ENCODE data around the gene ROGDI. TPM values are rescaled to one million over a fixed set of nuclear protein-coding genes. Genes with fewer than 3 reads are reported as not detected.

Gene ROGDI
- total RNA-seq, 1 donor from 2014 or later: 134 TPM

DNA sequence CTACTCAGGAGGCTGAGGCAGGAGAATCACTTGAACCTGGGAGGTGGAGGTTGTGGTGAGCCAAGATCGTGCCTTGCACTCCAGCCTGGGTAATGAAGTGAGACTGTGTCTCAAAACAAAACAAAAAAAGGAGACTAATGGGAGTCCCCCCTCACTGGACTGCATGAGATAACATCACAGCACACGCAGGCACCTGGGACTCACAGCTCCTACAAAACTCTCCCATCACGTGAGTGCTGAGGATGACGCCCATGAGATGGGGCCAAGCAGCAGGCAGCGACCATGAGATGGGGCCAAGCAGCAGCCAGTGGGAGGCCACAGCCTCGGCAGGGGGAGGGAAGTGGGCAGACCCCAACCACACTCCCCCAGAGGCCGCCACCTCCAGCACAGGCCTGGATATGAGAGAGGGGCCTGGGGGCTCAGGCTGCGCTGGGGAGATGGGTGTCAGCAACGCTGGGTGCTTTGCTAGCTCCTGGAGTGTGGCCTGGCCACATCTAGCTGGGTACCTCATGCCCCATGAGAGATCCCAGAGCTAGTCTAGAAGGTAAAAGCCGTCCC, 52.7 kb downstream of the ROGDI start:
- no peak for ATAC-seq
- DNase-seq: no peak
- intact Hi-C loops (cut with micrococcal nuclease): no loop called here

DNA sequence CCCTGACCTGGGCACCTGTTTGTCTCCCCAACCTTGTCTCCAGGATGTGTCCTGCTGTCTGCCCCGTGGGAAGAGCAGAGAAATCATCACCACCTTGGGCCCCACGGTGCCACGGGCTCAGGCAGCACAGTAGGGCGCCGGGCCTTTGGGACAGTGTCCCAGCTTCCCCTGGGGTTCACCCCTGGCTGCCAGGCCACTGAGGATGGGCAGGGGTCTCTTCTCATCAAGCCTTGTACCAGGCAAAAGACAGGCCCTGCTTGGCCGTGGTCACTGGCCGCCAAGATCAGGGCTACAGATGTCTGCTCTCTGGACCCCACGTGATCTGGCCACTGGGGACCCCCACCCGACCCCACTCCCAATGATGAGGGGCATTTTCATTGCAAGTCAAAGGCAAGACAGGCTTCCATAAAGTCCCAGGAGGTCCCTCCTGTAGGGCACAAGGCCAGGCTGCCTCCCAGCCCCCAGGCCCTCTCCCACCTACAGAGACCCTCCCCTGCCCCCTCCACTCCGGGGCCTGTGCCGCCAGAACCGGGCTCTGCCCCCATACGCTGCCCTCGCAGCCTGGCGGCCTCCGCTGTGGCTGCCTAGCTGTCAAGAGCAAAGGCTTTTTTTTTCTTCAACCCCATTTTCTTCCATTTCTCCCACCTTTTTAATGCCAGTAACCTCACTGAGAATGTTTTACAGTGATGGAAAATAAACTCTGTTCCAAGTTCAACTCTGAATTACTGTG, 53.6 kb downstream of the ROGDI start:
- no peak for DNase-seq
- ATAC-seq: no peak
- intact Hi-C loops (cut with micrococcal nuclease): no loop called here

DNA sequence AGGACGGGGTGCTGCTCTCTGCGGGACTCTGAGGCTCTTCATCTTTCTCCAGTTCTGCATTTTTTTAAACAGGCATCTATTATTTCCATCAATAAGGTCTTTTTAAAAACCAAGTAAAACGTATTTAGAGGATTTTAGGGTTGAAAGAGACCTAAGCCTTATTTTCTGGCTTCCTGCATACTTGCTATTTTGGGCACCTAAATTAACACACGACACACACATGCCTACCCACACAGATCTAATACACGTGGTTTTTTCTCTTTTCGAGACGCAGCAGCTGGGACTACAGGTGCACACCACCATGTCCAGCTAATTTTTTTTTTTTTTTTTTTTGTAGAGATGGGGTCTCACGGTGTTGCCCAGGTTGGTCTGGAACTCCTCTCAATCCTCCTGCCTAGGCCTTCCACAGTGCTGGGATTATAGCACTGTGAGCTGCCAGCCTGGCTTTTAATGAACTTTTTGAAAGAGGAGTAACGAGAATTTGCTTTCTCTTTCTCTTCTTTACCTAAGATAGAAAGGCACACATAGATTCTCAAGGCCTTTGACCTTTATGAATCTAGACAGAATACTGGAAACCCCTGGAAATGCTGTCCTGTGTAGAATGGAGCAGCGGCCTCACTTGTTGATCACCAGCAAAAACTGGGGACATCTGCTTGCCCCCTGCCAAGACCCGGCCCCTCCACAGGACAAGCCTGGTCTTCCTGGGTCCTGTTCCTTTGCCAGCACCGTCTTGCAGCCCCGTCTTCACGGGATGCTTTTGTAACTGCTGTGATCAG, 54.3 kb downstream of the ROGDI start:
- intact Hi-C loops (cut with micrococcal nuclease): no loop called here
- no peak for DNase-seq
- no peak for ATAC-seq

DNA sequence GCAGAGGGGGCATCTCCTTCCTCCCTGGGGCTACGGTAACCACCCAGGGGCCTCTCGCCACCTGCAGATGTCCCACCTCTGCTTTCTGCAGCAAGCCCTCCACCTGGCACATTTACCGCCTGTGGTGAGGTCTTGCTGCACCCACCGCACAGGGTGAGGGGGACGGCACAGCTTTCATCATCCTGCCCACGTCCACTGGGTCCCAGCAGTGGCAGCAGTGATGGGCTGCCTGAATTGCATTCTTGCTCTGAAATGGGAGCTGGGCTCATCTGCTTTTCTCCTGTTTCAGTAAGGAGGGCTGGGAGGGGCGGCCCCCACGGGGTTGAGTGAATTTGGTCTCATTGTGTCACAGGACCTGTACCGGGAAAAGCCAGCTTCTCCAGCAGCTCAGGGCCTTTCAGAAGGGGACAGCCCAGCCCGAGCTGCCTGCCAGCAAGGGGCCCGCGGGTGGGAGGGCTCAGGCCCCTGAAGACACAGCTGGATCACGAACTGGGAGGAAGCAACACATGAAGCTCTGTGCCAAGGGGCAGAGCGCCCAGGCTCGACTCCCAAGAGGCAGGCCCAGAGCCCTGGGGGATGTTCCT, 55.4 kb downstream of the ROGDI start:
- no peak for DNase-seq
- ATAC-seq: peak; percentile 13
- intact Hi-C loops (cut with micrococcal nuclease): no loop called here

Other genes with a start within 250 kb of the ROGDI start
- 0.07 TPM for gene C16orf96, start 246.3 kb downstream of the ROGDI start, total RNA-seq
- gene UBALD1, start 187.7 kb downstream of the ROGDI start, total RNA-seq: 32.4 TPM
- gene MGRN1, start 177.8 kb downstream of the ROGDI start, total RNA-seq: 31.6 TPM
- 51.7 TPM for gene NUDT16L1, start 109.1 kb downstream of the ROGDI start, total RNA-seq
- gene ANKS3, start 68.4 kb downstream of the ROGDI start, total RNA-seq: 7.8 TPM
- 0.30 TPM for gene DNAAF8, start 68.1 kb downstream of the ROGDI start, total RNA-seq
- 8.4 TPM for gene ZNF500, start 35.5 kb downstream of the ROGDI start, total RNA-seq
- gene SEPTIN12, start 14.3 kb downstream of the ROGDI start, total RNA-seq: not detected
- gene SMIM22, start 7.3 kb downstream of the ROGDI start, total RNA-seq: not detected
- 102 TPM for gene GLYR1, start 44.7 kb upstream of the ROGDI start, total RNA-seq
- 50.9 TPM for gene UBN1, start 44.8 kb upstream of the ROGDI start, total RNA-seq
- gene PPL, start 134.5 kb upstream of the ROGDI start, total RNA-seq: 18.4 TPM
- 31.4 TPM for gene SEC14L5, start 155.7 kb upstream of the ROGDI start, total RNA-seq
- 6.1 TPM for gene NAGPA, start 231.3 kb upstream of the ROGDI start, total RNA-seq